ENCODE measurements around the gene MDFI. TPM values are rescaled to one million over a fixed set of nuclear protein-coding genes. Genes with fewer than 3 reads are reported as not detected.

The MDFI gene
- total RNA-seq, 4 donors from 2014 or later: 1.4 to 6.5 (median 2.3) TPM; not detected in 1

GRCh38 chr6:41621802-41622201 lies 16.5 kb upstream of the MDFI start:
- Histone ChIP-seq H3K27ac (no peak overlapping the region), H3K9me3 (peaks cover 0 to 20% (median 0%) of the 10 kb centered on the region in 3 donors), H3K36me3 (no peaks in the 10 kb centered on the region), H3K4me3 (no peak overlapping the region), H3K4me1 (peaks cover 0 to 6% (median 4%) of the 10 kb centered on the region in 3 donors), H3K27me3 (peaks cover 7% of the 10 kb centered on the region)
- 20 to 55% methylated on average over 1 to 2 of the region's 2 CpGs for WGBS, 2 donors (ENCODE audit: low coverage in 1 of 2)
- ATAC-seq: no peak
- TF ChIP-seq CTCF (IDR thresholded peaks at IDR 0.05) (no peak), POLR2A (IDR thresholded peaks at IDR 0.05) (no peak), POLR2AphosphoS5 (IDR thresholded peaks at IDR 0.05) (no peak), EP300 (IDR thresholded peaks at IDR 0.05) (no peak)

- Histone ChIP-seq H3K9me3 (peaks cover 0 to 20% (median 0%) of the 10 kb centered on the region in 3 donors), H3K4me1 (peaks cover 0 to 6% (median 4%) of the 10 kb centered on the region in 3 donors), H3K36me3 (no peaks in the 10 kb centered on the region), H3K4me3 (no peak overlapping the region), H3K27me3 (peaks cover 7% of the 10 kb centered on the region), H3K27ac (no peak overlapping the region)
- no peak for ATAC-seq
- TF ChIP-seq CTCF (IDR thresholded peaks at IDR 0.05) (no peak), EP300 (IDR thresholded peaks at IDR 0.05) (no peak), POLR2A (IDR thresholded peaks at IDR 0.05) (no peak), POLR2AphosphoS5 (IDR thresholded peaks at IDR 0.05) (no peak)
- WGBS, 2 donors (ENCODE audit: low coverage in 1 of 2): 45 to 47% methylated on average over 3 of the region's 3 CpGs
Observed at GRCh38 chr6:41622206-41622988, 15.9 kb upstream of the MDFI start.

- Histone ChIP-seq H3K36me3 (no peaks in the 10 kb centered on the region), H3K27ac (no peak overlapping the region), H3K27me3 (peaks cover 10% of the 10 kb centered on the region), H3K4me3 (no peak overlapping the region), H3K9me3 (peaks cover 0 to 20% (median 0%) of the 10 kb centered on the region in 3 donors), H3K4me1 (peaks cover 0 to 6% (median 4%) of the 10 kb centered on the region in 3 donors)
- WGBS, 2 donors (ENCODE audit: low coverage in 1 of 2): 87 to 90% methylated on average over 5 to 6 of the region's 6 CpGs
- ATAC-seq: no peak
- TF ChIP-seq CTCF (IDR thresholded peaks at IDR 0.05) (no peak), EP300 (IDR thresholded peaks at IDR 0.05) (no peak), POLR2A (IDR thresholded peaks at IDR 0.05) (no peak), POLR2AphosphoS5 (IDR thresholded peaks at IDR 0.05) (no peak)
Observed at GRCh38 chr6:41623330-41623729, 14.9 kb upstream of the MDFI start.

- peaks cover 21% of the 10 kb centered on the region for H3K27me3 ChIP-seq
- WGBS, 2 donors (ENCODE audit: low coverage in 1 of 2): 75 to 81% methylated on average over 12 of the region's 18 CpGs
- TF ChIP-seq POLR2A (IDR thresholded peaks at IDR 0.05): no peak
- no peak for TF ChIP-seq POLR2AphosphoS5 (IDR thresholded peaks at IDR 0.05)
- no peak for TF ChIP-seq CTCF (IDR thresholded peaks at IDR 0.05)
- TF ChIP-seq EP300 (IDR thresholded peaks at IDR 0.05): no peak
- peaks cover 0 to 6% (median 4%) of the 10 kb centered on the region in 3 donors for H3K4me1 ChIP-seq
- no peak for ATAC-seq
- H3K27ac ChIP-seq: no peak overlapping the region
- no peak overlapping the region for H3K4me3 ChIP-seq
- no peaks in the 10 kb centered on the region for H3K36me3 ChIP-seq
- H3K9me3 ChIP-seq: peaks cover 0 to 20% (median 0%) of the 10 kb centered on the region in 3 donors
Observed at GRCh38 chr6:41624621-41625380, 13.5 kb upstream of the MDFI start.
